Body of pancreas (tissue), 4 donors: ENCODE data around the gene ANKDD1B. TPM values are rescaled to one million over a fixed set of nuclear protein-coding genes. Genes with fewer than 3 reads are reported as not detected.

Experiments
- ATAC-seq: fragments of 150-250 bp; one replicate; pipeline ENCODE4 v1.9.1; 2016
- DNase-seq, 4 donors: peaks; one replicate each; pipeline ENCODE4 v3.0.0-alpha.2; 2019
- H3K27ac ChIP-seq, 4 donors: fragments of 200-600 bp; sonication (generic); 1 replicate in 3 of 4; 2 replicates in 1 of 4; pipeline versions ENCODE4 v1.5.1 to v1.6.1; 2016 to 2019; ENCODE audit warnings: mild to moderate bottlenecking in 1 of 4, mixed read lengths in 1 of 4, moderate library complexity in 1 of 4
- H3K27me3 ChIP-seq, 2 donors: fragments of 200-600 bp; sonication (generic); one replicate each; pipeline ENCODE4 v1.6.0; 2016; ENCODE audit warnings: mild to moderate bottlenecking in 1 of 2
- H3K36me3 ChIP-seq, 2 donors: fragments of 200-600 bp; sonication (generic); replicated peaks in 1 of 2; 2 replicates each; pipeline ENCODE4 v1.5.1; 2016; ENCODE audit warnings: low read depth in 2 of 2; ENCODE audit not compliant: insufficient read depth in 1 of 2
- H3K4me1 ChIP-seq: fragments of 200-600 bp; sonication (generic); one replicate; pipeline ENCODE4 v1.6.0; 2016
- H3K4me3 ChIP-seq, 2 donors: fragments of 200-600 bp; sonication (generic); 1 replicate in 1 of 2; 2 replicates in 1 of 2; pipeline ENCODE4 v1.5.1; 2016 to 2019
- H3K9me3 ChIP-seq, 3 donors: fragments of 200-600 bp; sonication (generic); 1 replicate in 2 of 3; 2 replicates in 1 of 3; pipeline ENCODE4 v1.5.1; 2016
- POLR2A ChIP-seq, 3 donors: fragments of 450-650 bp; IDR thresholded peaks; one replicate each; pipeline ENCODE4 v1.6.1; 2016; ENCODE audit warnings: antibody characterized with exemption in 3 of 3, mild to moderate bottlenecking in 2 of 3
- WGBS, 2 donors: methylation state at CpG; one replicate each; pipeline ENCODE4 v1.1.5; 2017; 5-methylcytosine and 5-hydroxymethylcytosine counted together
- intact Hi-C: fragments of 100-400 bp; cut with DNase I; formaldehyde crosslinking; loops from one replicate; pipeline ENCODE4 v1.15.1; 2023
- total RNA-seq, 2 donors: library from RNA; depleted of rRNA; stranded (reverse); fragments of >200 nt; gene quantifications; one replicate each; pipeline ENCODE4 v1.1.0, GENCODE V29; 2016
- TF ChIP-seq, protein P1 (sequence below), 7 experiments: fragments of 450-650 bp in 4 of 7; fragments of 200-600 bp in 3 of 7; sonication (generic) in 3 of 7; IDR thresholded peaks; one replicate each; pipeline ENCODE4 v1.5.1; 2016 to 2019; ENCODE audit warnings: antibody characterized with exemption in 7 of 7

Gene ANKDD1B
- total RNA-seq, 2 donors from 2014 or later: 0.52 TPM; not detected in 1

DNA sequence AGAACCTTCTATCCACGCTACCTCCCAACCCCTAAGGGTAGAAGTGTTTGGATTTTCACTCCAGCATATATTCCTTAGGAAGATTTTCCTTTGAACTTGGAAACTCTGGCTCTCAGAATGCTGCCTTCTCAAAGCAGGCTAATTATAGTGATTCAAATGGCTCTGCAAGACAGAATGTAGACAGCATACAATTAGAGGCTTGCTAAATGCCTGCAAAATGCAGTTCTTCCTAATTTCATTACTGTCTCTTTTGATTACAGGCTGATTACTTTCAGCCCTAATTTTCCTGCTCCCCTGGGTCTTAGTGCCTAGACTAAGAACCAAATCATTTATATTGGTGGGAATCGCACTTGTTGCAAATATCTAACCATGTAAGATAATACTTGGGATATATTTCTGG is 50.8 kb downstream of the ANKDD1B start:
- Histone ChIP-seq H3K36me3 (no peaks in the 10 kb centered on the region), H3K27me3 (no peaks in the 10 kb centered on the region), H3K4me1 (no peaks in the 10 kb centered on the region), H3K9me3 (no peaks in the 10 kb centered on the region), H3K27ac (no peak overlapping the region), H3K4me3 (no peak overlapping the region)
- 86 to 89% methylated on average over 2 of the region's 2 CpGs for WGBS, 2 donors
- TF ChIP-seq POLR2A (IDR thresholded peaks at IDR 0.05): no peak
- TF ChIP-seq, protein P1, sequence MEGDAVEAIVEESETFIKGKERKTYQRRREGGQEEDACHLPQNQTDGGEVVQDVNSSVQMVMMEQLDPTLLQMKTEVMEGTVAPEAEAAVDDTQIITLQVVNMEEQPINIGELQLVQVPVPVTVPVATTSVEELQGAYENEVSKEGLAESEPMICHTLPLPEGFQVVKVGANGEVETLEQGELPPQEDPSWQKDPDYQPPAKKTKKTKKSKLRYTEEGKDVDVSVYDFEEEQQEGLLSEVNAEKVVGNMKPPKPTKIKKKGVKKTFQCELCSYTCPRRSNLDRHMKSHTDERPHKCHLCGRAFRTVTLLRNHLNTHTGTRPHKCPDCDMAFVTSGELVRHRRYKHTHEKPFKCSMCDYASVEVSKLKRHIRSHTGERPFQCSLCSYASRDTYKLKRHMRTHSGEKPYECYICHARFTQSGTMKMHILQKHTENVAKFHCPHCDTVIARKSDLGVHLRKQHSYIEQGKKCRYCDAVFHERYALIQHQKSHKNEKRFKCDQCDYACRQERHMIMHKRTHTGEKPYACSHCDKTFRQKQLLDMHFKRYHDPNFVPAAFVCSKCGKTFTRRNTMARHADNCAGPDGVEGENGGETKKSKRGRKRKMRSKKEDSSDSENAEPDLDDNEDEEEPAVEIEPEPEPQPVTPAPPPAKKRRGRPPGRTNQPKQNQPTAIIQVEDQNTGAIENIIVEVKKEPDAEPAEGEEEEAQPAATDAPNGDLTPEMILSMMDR (IDR thresholded peaks at IDR 0.05): no peak
- ATAC-seq: no peak
- no peak for DNase-seq
- intact Hi-C loops: no loop called here

DNA sequence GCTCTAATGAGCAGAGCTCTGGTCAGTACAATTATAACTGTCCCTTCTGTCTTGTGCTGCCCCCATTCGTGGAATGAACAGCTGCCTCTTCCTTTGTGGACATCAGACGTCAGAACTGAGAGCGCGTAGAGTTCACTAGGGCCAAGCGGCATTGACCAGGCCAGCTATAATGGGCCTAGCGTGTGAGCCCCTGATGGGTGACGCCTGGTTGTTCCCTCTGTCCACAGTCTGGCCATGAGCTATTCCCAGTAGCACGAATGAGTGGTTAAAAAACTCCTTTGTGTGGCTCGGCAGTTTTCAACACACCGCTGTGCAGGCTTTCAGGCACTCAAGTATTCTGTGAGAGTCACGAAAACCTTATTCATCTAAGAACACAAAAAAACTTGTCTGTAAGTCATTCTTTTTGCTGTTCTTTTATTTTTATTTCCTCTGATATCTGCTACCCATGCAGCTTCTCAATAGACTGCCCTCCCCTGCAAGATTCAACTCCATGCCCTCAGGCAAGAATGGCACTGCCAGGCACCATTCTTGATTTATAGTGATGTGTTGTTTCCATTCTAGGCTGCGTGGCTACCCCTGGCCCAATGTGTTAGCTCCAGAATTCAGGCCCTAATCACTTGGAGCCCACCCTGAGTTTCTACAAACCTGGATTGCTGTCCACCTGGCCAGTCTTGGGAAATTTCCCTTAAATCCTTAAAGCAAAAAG is 52.5 kb downstream of the ANKDD1B start:
- WGBS, 2 donors: 84 to 85% methylated on average over 12 of the region's 12 CpGs
- Histone ChIP-seq H3K27ac (no peak overlapping the region), H3K9me3 (no peaks in the 10 kb centered on the region), H3K27me3 (no peaks in the 10 kb centered on the region), H3K36me3 (no peaks in the 10 kb centered on the region), H3K4me1 (peaks cover 5% of the 10 kb centered on the region), H3K4me3 (no peak overlapping the region)
- DNase-seq: no peak
- intact Hi-C loops: no loop called here
- no peak for ATAC-seq
- TF ChIP-seq POLR2A (IDR thresholded peaks at IDR 0.05): no peak
- TF ChIP-seq, protein P1 (IDR thresholded peaks at IDR 0.05): no peak

GRCh38 chr5:75664979-75665378 is 53.7 kb downstream of the ANKDD1B start:
- Histone ChIP-seq H3K36me3 (no peaks in the 10 kb centered on the region), H3K4me3 (no peak overlapping the region), H3K27ac (no peak overlapping the region), H3K4me1 (peaks cover 17% of the 10 kb centered on the region), H3K27me3 (no peaks in the 10 kb centered on the region), H3K9me3 (no peaks in the 10 kb centered on the region)
- TF ChIP-seq, protein P1 (IDR thresholded peaks at IDR 0.05): no peak
- TF ChIP-seq POLR2A (IDR thresholded peaks at IDR 0.05): no peak
- no peak for ATAC-seq
- 89 to 90% methylated on average over 2 of the region's 2 CpGs for WGBS, 2 donors
- intact Hi-C loops: no loop called here
- DNase-seq: no peak

DNA sequence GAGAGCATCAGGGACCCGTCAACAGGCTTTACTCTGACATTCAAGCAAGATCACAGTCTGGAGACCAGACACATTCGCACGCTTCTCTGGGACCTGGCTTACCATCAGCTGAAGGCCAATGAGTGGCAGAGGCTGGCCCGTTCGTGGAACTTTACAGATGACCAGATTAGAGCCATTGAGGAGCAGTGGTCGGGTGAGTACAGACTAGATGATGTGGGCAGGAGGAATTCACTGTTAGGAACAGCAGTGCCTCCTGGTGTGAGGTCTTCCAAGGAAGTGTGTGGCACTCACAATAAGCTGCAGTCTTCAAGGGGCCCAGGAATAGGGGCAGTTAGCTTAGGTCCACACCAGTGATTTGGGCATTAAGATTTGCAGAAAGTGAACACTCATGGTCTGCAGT is 55.5 kb downstream of the ANKDD1B start:
- Histone ChIP-seq H3K36me3 (no peaks in the 10 kb centered on the region), H3K27ac (no peak overlapping the region), H3K4me3 (no peak overlapping the region), H3K27me3 (no peaks in the 10 kb centered on the region), H3K4me1 (peaks cover 22% of the 10 kb centered on the region), H3K9me3 (no peaks in the 10 kb centered on the region)
- DNase-seq: no peak
- ATAC-seq: no peak
- TF ChIP-seq POLR2A (IDR thresholded peaks at IDR 0.05): no peak
- TF ChIP-seq, protein P1 (IDR thresholded peaks at IDR 0.05): no peak
- 77 to 88% methylated on average over 4 to 6 of the region's 6 CpGs for WGBS, 2 donors
- intact Hi-C loops: no loop called here

GRCh38 chr5:75667586-75667985 is 56.3 kb downstream of the ANKDD1B start:
- no peaks in the 10 kb centered on the region for H3K9me3 ChIP-seq
- peaks cover 22% of the 10 kb centered on the region for H3K4me1 ChIP-seq
- ATAC-seq (no peak), DNase-seq (no peak)
- no peak overlapping the region for H3K4me3 ChIP-seq
- H3K27ac ChIP-seq: no peak overlapping the region
- 43 to 47% methylated on average over 2 of the region's 2 CpGs for WGBS, 2 donors
- intact Hi-C loops: no loop called here
- no peaks in the 10 kb centered on the region for H3K36me3 ChIP-seq
- TF ChIP-seq, protein P1 (IDR thresholded peaks at IDR 0.05): no peak
- TF ChIP-seq POLR2A (IDR thresholded peaks at IDR 0.05): no peak
- H3K27me3 ChIP-seq: no peaks in the 10 kb centered on the region
